ENCODE results near the gene IGF1R. TPM values are rescaled to one million over a fixed set of nuclear protein-coding genes. Genes with fewer than 3 reads are reported as not detected.

Gene IGF1R
- total RNA-seq, 1 donor from 2014 or later, result 47.7 TPM

GRCh38 chr15:98813951-98814350 lies 165.6 kb downstream of the IGF1R start:
- Histone ChIP-seq H3K27ac (no peak overlapping the region), H3K9me3 (no peaks in the 10 kb centered on the region), H3K4me1 (no peaks in the 10 kb centered on the region), H3K27me3 (ENCODE audit: low read depth) (no peaks in the 10 kb centered on the region), H3K36me3 (no peaks in the 10 kb centered on the region), H3K4me3 (no peak overlapping the region)
- intact Hi-C loops (cut with DNase I), result no loop called here
- DNase-seq (no peak), ATAC-seq (no peak)
- no peak for TF ChIP-seq CTCF (IDR thresholded peaks at IDR 0.05)

- Histone ChIP-seq H3K9me3 (no peaks in the 10 kb centered on the region), H3K27ac (no peak overlapping the region), H3K4me1 (no peaks in the 10 kb centered on the region), H3K27me3 (ENCODE audit: low read depth) (no peaks in the 10 kb centered on the region), H3K4me3 (no peak overlapping the region), H3K36me3 (no peaks in the 10 kb centered on the region)
- ATAC-seq (no peak), DNase-seq (no peak)
- TF ChIP-seq CTCF (IDR thresholded peaks at IDR 0.05), result no peak
- intact Hi-C loops (cut with DNase I), result no loop called here
Measured at GRCh38 chr15:98815207-98815606, 166.9 kb downstream of the IGF1R start.

GRCh38 chr15:98817745-98818144 lies 169.4 kb downstream of the IGF1R start:
- no peaks in the 10 kb centered on the region for H3K27me3 ChIP-seq (ENCODE audit: low read depth)
- intact Hi-C loops (cut with DNase I), result no loop called here
- ATAC-seq, result no peak
- no peak overlapping the region for H3K4me3 ChIP-seq
- no peaks in the 10 kb centered on the region for H3K36me3 ChIP-seq
- H3K4me1 ChIP-seq, result no peaks in the 10 kb centered on the region
- no peak overlapping the region for H3K27ac ChIP-seq
- no peak for DNase-seq
- TF ChIP-seq CTCF (IDR thresholded peaks at IDR 0.05), result no peak
- H3K9me3 ChIP-seq, result no peaks in the 10 kb centered on the region

GRCh38 chr15:98823012-98823458 lies 174.7 kb downstream of the IGF1R start:
- intact Hi-C loops (cut with DNase I), result no loop called here
- Histone ChIP-seq H3K36me3 (no peaks in the 10 kb centered on the region), H3K27ac (no peak overlapping the region), H3K4me1 (peaks cover 5% of the 10 kb centered on the region), H3K9me3 (peaks cover 13% of the 10 kb centered on the region), H3K4me3 (no peak overlapping the region), H3K27me3 (ENCODE audit: low read depth) (no peaks in the 10 kb centered on the region)
- ATAC-seq (peak; percentile 53 to 79), DNase-seq (no peak)
- no peak for TF ChIP-seq CTCF (IDR thresholded peaks at IDR 0.05)

GRCh38 chr15:98823616-98824015 lies 175.3 kb downstream of the IGF1R start:
- Histone ChIP-seq H3K4me3 (no peak overlapping the region), H3K36me3 (no peaks in the 10 kb centered on the region), H3K27me3 (ENCODE audit: low read depth) (no peaks in the 10 kb centered on the region), H3K27ac (no peak overlapping the region), H3K9me3 (peaks cover 19% of the 10 kb centered on the region), H3K4me1 (peaks cover 5% of the 10 kb centered on the region)
- DNase-seq, result no peak
- intact Hi-C loops (cut with DNase I), result no loop called here
- no peak for TF ChIP-seq CTCF (IDR thresholded peaks at IDR 0.05)
- ATAC-seq, result no peak

- H3K4me1 ChIP-seq, result peaks cover 5% of the 10 kb centered on the region
- H3K27me3 ChIP-seq (ENCODE audit: low read depth), result no peaks in the 10 kb centered on the region
- H3K9me3 ChIP-seq, result peaks cover 29% of the 10 kb centered on the region
- no peak overlapping the region for H3K4me3 ChIP-seq
- no peak overlapping the region for H3K27ac ChIP-seq
- ATAC-seq (no peak), DNase-seq (no peak)
- no peak for TF ChIP-seq CTCF (IDR thresholded peaks at IDR 0.05)
- intact Hi-C loops (cut with DNase I), result no loop called here
- H3K36me3 ChIP-seq, result no peaks in the 10 kb centered on the region
Measured at GRCh38 chr15:98824595-98824994, 176.3 kb downstream of the IGF1R start.
